Right lobe of liver (tissue), 6 donors: ENCODE measurements around the gene MEX3A. TPM values are rescaled to one million over a fixed set of nuclear protein-coding genes. Genes with fewer than 3 reads are reported as not detected.

Experiments used
- ATAC-seq, 4 donors: fragments of 200-7000 bp; cut with Tn5 transposase; one replicate each; pipeline ENCODE4 v1.9.1; 2020; ENCODE audit warnings: mild to moderate bottlenecking in 4 of 4, moderate library complexity in 4 of 4
- DNase-seq, 3 donors: peaks; one replicate each; pipeline ENCODE4 v3.0.0-alpha.2; 2020
- H3K27ac ChIP-seq, 3 donors: fragments of 200-600 bp; one replicate each; pipeline ENCODE4 v1.8.0; 2022
- H3K27me3 ChIP-seq, 2 donors: fragments of 200-600 bp; one replicate each; pipeline ENCODE4 v1.8.0; 2022
- H3K36me3 ChIP-seq, 4 donors: fragments of 200-600 bp; sonication (generic) in 1 of 4; one replicate each; pipeline versions ENCODE4 v1.5.1 to v1.8.0; 2017 to 2022; ENCODE audit warnings: control low read depth in 1 of 4
- H3K4me1 ChIP-seq, 4 donors: fragments of 200-600 bp; sonication (generic) in 1 of 4; one replicate each; pipeline versions ENCODE4 v1.5.1 to v1.8.0; 2017 to 2022; ENCODE audit warnings: control low read depth in 1 of 4
- H3K4me3 ChIP-seq, 3 donors: fragments of 200-600 bp; one replicate each; pipeline ENCODE4 v1.8.0; 2022
- H3K9me3 ChIP-seq, 4 donors: fragments of 200-600 bp; sonication (generic) in 1 of 4; one replicate each; pipeline versions ENCODE4 v1.5.1 to v1.8.0; 2017 to 2022; ENCODE audit warnings: control low read depth in 1 of 4
- POLR2A ChIP-seq: fragments of 450-650 bp; IDR thresholded peaks from one replicate; pipeline ENCODE4 v1.6.1; 2017; ENCODE audit warnings: antibody characterized with exemption, mild to moderate bottlenecking
- WGBS: methylation state at CpG from one replicate; pipeline ENCODE4 v1.1.6; 2018; ENCODE audit warnings: low coverage, low lambda C conversion rate; ENCODE audit not compliant: insufficient coverage; ENCODE audit errors: missing lambda C conversion rate; 5-methylcytosine and 5-hydroxymethylcytosine counted together
- intact Hi-C, 2 donors: fragments of 100-400 bp; cut with DNase I; formaldehyde crosslinking; loops; one replicate each; pipeline versions ENCODE4 v1.11.2 to v1.14.1; 2022
- total RNA-seq, 6 experiments: library from RNA; depleted of rRNA in 2 of 6; stranded (reverse); fragments of >200 nt in 2 of 6; fragmentation: NEBNext Ultra II Directional in 3 of 6; extraction: Animal tissue kit (Norgen Biotek cat#: 25700) in 3 of 6; gene quantifications; one replicate each; pipeline versions ENCODE4 v1.1.0 to v1.2.4, GENCODE V29; 2016 to 2023
- TF ChIP-seq, protein P1 (sequence below), 4 donors: fragments of 200-600 bp in 3 of 4; fragments of 450-650 bp in 1 of 4; IDR thresholded peaks; one replicate each; pipeline versions ENCODE4 v1.5.1 to v1.8.0; 2016 to 2022; ENCODE audit warnings: antibody characterized with exemption in 4 of 4, mild to moderate bottlenecking in 2 of 4
- donor health status: DM: no; HTN: yes; CAD: no.
- donor health status: DM: no; HTN: no; CAD: no.
- donor health status: DM: no; HTN: no; CAD: no.
- donor health status: DM: no; HTN: yes; CAD: no.
- donor health status: DM: no; HTN: yes; CAD: no.

Gene MEX3A
- total RNA-seq, 6 experiments from 2014 or later, result 0.35 to 1.4 (median 0.83) TPM

DNA sequence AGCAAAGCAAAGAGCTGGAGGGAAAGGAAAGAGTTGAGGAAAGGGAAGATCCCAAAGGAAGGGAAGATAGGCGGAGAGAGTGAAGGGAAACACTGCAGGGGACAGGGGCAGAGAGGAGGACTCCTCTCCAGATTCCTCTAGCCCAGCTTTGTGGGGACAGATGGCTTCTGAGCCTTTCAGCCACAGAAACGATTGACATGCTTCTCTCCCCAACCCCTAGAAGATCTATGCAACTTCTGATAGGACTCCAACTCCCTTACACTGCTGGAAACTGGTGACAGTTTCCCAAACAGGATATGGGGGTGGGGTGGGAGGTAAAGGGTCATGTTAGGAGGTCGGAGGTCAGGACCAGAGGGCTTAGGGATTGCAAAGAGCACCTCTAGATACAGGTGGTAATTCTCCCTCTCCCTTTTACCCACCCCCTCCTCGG lies 6.5 kb downstream of the MEX3A start:
- Histone ChIP-seq H3K9me3 (no peaks in the 10 kb centered on the region), H3K4me3 (peak overlapping the region; percentile 74 to 79 (median 76)), H3K4me1 (peaks cover 0 to 25% (median 4%) of the 10 kb centered on the region in 4 donors), H3K27me3 (no peaks in the 10 kb centered on the region), H3K27ac (peak overlapping the region; percentile 32 to 67 (median 47)), H3K36me3 (no peaks in the 10 kb centered on the region)
- TF ChIP-seq, protein P1, sequence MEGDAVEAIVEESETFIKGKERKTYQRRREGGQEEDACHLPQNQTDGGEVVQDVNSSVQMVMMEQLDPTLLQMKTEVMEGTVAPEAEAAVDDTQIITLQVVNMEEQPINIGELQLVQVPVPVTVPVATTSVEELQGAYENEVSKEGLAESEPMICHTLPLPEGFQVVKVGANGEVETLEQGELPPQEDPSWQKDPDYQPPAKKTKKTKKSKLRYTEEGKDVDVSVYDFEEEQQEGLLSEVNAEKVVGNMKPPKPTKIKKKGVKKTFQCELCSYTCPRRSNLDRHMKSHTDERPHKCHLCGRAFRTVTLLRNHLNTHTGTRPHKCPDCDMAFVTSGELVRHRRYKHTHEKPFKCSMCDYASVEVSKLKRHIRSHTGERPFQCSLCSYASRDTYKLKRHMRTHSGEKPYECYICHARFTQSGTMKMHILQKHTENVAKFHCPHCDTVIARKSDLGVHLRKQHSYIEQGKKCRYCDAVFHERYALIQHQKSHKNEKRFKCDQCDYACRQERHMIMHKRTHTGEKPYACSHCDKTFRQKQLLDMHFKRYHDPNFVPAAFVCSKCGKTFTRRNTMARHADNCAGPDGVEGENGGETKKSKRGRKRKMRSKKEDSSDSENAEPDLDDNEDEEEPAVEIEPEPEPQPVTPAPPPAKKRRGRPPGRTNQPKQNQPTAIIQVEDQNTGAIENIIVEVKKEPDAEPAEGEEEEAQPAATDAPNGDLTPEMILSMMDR (IDR thresholded peaks at IDR 0.05), result no peak
- peak; percentile 85 for TF ChIP-seq POLR2A
- ATAC-seq, result peak; percentile 46 to 57 (median 50)
- intact Hi-C loops, result no loop called here
- WGBS, result 20% methylated on average over 4 of the region's 4 CpGs
- peak in 1 of 3 donors; percentile 60 for DNase-seq

DNA sequence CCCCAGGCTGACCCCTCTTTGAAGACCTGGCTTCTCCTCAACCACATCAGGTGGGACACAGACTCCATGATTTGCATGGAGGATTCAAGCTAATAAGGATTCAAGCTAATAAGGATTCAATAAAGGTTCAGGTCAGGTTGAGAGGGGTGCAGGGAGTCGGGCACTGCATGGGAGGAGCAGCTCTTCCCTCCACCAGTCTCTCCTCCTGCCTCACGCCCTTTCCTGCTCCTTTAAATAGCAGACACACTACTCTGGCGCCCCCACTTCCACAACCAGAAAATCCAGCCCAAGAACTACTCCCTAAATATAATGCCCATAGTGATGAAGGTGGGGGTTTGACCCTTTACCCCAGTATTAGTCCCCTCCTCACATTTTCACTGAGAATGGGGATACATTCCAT lies 7.1 kb downstream of the MEX3A start:
- no peak for TF ChIP-seq POLR2A
- TF ChIP-seq, protein P1 (IDR thresholded peaks at IDR 0.05), result no peak
- Histone ChIP-seq H3K27me3 (no peaks in the 10 kb centered on the region), H3K4me3 (peak overlapping the region in 2 of 3 donors; percentile 76 to 79), H3K27ac (peak overlapping the region in 1 of 3 donors; percentile 67), H3K4me1 (peaks cover 0 to 30% (median 7%) of the 10 kb centered on the region in 4 donors), H3K36me3 (no peaks in the 10 kb centered on the region), H3K9me3 (no peaks in the 10 kb centered on the region)
- WGBS, result 24% methylated on average over 3 of the region's 3 CpGs
- DNase-seq (no peak), ATAC-seq (no peak)
- intact Hi-C loops, result no loop called here

DNA sequence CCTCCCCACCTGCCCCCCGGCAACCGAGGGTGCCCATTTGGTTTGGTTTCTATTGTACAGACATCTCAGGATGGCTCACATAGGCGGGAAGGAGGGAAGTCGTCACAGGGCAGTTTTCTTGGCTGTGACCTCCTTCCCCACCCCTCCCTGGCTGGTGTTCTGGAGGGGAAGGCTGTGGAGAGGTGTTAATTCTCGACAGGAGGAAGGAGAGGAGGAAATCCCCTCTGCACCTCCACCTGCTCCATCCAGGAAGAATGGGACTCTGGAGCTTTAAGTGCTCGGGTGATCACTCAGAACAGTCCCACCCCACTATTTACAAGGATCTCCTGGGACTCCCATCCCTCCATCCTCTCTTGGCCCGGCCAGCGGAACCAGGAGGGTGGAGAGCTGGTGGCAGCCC lies 7.6 kb downstream of the MEX3A start:
- 51% methylated on average over 2 of the region's 8 CpGs for WGBS
- H3K27ac ChIP-seq, result no peak overlapping the region
- TF ChIP-seq POLR2A, result no peak
- TF ChIP-seq, protein P1 (IDR thresholded peaks at IDR 0.05), result no peak

DNA sequence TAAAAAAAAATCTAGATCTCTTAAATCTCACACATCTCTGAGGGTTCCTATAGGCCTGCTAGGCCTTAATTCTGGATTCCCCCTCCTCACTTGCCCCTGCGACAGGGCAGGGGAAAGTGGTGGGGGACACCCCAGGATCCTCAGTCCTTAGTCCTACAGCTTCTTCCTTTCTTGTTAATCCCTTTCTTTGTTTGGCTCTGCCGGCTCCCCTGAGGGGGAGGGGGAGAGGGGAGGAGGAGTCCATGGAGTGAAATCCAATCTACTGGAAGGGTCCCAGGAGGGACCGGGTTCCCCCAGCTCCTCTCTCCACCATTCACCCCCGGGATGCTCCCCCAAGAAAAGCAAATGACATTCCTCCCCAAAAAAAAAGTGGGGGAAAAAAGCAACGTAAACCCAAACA lies 8.5 kb downstream of the MEX3A start:
- 61% methylated on average over 5 of the region's 5 CpGs for WGBS
- Histone ChIP-seq H3K4me1 (peaks cover 0 to 37% (median 13%) of the 10 kb centered on the region in 4 donors), H3K36me3 (no peaks in the 10 kb centered on the region), H3K27me3 (no peaks in the 10 kb centered on the region), H3K27ac (no peak overlapping the region), H3K4me3 (no peak overlapping the region), H3K9me3 (no peaks in the 10 kb centered on the region)
- DNase-seq (no peak), ATAC-seq (no peak)
- intact Hi-C loops, result no loop called here
- TF ChIP-seq, protein P1 (IDR thresholded peaks at IDR 0.05), result no peak
- TF ChIP-seq POLR2A, result no peak

More for the DNA sequence above, 7.6 kb downstream of the MEX3A start:
- H3K4me3 ChIP-seq, result no peak overlapping the region
- DNase-seq (no peak), ATAC-seq (no peak)
- H3K27me3 ChIP-seq, result no peaks in the 10 kb centered on the region
- H3K9me3 ChIP-seq, result no peaks in the 10 kb centered on the region
- intact Hi-C loops, result no loop called here
- peaks cover 0 to 33% (median 9%) of the 10 kb centered on the region in 4 donors for H3K4me1 ChIP-seq
- no peaks in the 10 kb centered on the region for H3K36me3 ChIP-seq
